IgD-negative memory B cell (primary cell): ENCODE measurements around the gene CXCL13. TPM values are rescaled to one million over a fixed set of nuclear protein-coding genes. Genes with fewer than 3 reads are reported as not detected.

Experiments
- polyA plus RNA-seq: library from polyadenylated mRNA; unstranded; fragments of 300-500 nt; fragmentation: Illumina TruSeq; gene quantifications from one replicate; pipeline ENCODE4 v1.2.3, GENCODE V29; 2021

Gene CXCL13
- polyA plus RNA-seq, 1 donor from 2014 or later = 0.25 TPM

Other genes with a start within 250 kb of the CXCL13 start
- gene CNOT6L, start 213.5 kb downstream of the CXCL13 start, polyA plus RNA-seq = 40.1 TPM